ENCODE measurements around the gene UBL7. TPM values are rescaled to one million over a fixed set of nuclear protein-coding genes. Genes with fewer than 3 reads are reported as not detected.

The UBL7 gene
- total RNA-seq, 1 donor from 2014 or later, result 62.6 TPM

GRCh38 chr15:74397239-74398068, 63.5 kb downstream of the UBL7 start:
- Mint-ChIP-seq H3K27ac (ENCODE audit: unreplicated experiment) (no peak overlapping the region), H3K4me3 (ENCODE audit: unreplicated experiment) (no peak overlapping the region), H3K27me3 (ENCODE audit: unreplicated experiment) (peaks cover 7% of the 10 kb centered on the region), H3K36me3 (ENCODE audit: unreplicated experiment) (no peaks in the 10 kb centered on the region), H3K9me3 (ENCODE audit: unreplicated experiment) (peaks cover 5% of the 10 kb centered on the region), H3K4me1 (ENCODE audit: low read depth, unreplicated experiment) (peaks cover 11% of the 10 kb centered on the region)
- DNase-seq, result no peak
- TF ChIP-seq, protein P1, sequence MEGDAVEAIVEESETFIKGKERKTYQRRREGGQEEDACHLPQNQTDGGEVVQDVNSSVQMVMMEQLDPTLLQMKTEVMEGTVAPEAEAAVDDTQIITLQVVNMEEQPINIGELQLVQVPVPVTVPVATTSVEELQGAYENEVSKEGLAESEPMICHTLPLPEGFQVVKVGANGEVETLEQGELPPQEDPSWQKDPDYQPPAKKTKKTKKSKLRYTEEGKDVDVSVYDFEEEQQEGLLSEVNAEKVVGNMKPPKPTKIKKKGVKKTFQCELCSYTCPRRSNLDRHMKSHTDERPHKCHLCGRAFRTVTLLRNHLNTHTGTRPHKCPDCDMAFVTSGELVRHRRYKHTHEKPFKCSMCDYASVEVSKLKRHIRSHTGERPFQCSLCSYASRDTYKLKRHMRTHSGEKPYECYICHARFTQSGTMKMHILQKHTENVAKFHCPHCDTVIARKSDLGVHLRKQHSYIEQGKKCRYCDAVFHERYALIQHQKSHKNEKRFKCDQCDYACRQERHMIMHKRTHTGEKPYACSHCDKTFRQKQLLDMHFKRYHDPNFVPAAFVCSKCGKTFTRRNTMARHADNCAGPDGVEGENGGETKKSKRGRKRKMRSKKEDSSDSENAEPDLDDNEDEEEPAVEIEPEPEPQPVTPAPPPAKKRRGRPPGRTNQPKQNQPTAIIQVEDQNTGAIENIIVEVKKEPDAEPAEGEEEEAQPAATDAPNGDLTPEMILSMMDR (IDR thresholded peaks at IDR 0.05; ENCODE audit: partially characterized antibody, unreplicated experiment), result no peak

GRCh38 chr15:74396445-74397238, 64.3 kb downstream of the UBL7 start:
- Mint-ChIP-seq H3K4me3 (ENCODE audit: unreplicated experiment) (no peak overlapping the region), H3K27me3 (ENCODE audit: unreplicated experiment) (peaks cover 7% of the 10 kb centered on the region), H3K4me1 (ENCODE audit: low read depth, unreplicated experiment) (peaks cover 11% of the 10 kb centered on the region), H3K36me3 (ENCODE audit: unreplicated experiment) (no peaks in the 10 kb centered on the region), H3K27ac (ENCODE audit: unreplicated experiment) (peak overlapping the region; percentile 76), H3K9me3 (ENCODE audit: unreplicated experiment) (peaks cover 5% of the 10 kb centered on the region)
- no peak for DNase-seq
- TF ChIP-seq, protein P1 (IDR thresholded peaks at IDR 0.05; ENCODE audit: partially characterized antibody, unreplicated experiment), result no peak

DNA sequence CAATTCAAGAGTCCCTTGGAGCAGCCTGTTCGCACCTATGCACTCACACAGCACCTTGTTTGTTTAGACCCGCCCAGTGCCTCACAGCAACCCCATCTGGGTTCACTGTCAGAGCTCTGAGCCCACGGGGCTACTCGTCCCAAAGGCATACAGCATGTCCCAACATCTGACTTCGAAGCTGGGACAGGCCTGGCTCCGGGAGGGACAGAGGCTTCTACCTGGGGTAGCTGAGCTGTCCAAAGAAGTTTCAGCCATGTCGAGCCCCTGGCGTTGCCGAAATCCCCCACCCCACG, 64.9 kb downstream of the UBL7 start:
- H3K9me3 Mint-ChIP-seq (ENCODE audit: unreplicated experiment), result peaks cover 5% of the 10 kb centered on the region
- H3K27ac Mint-ChIP-seq (ENCODE audit: unreplicated experiment), result no peak overlapping the region
- peaks cover 11% of the 10 kb centered on the region for H3K4me1 Mint-ChIP-seq (ENCODE audit: low read depth, unreplicated experiment)

More for the DNA sequence above, 64.9 kb downstream of the UBL7 start:
- Mint-ChIP-seq H3K4me3 (ENCODE audit: unreplicated experiment) (no peak overlapping the region), H3K27me3 (ENCODE audit: unreplicated experiment) (peaks cover 7% of the 10 kb centered on the region), H3K36me3 (ENCODE audit: unreplicated experiment) (no peaks in the 10 kb centered on the region)
- no peak for DNase-seq
- TF ChIP-seq, protein P1 (IDR thresholded peaks at IDR 0.05; ENCODE audit: partially characterized antibody, unreplicated experiment), result no peak

Small RNA genes lying within 50 kb of the gene (microRNA-seq; reads per million reads assigned to microRNA genes)
- gene MIR6881 (ENCODE audit: unreplicated experiment), result 1.8 reads per million, percentile 9 among the genes with 10 or more reads in this experiment

Other genes with a start within 250 kb of the UBL7 start
- gene CCDC33, start 224.8 kb downstream of the UBL7 start, total RNA-seq (ENCODE audit: unreplicated experiment), result 0.49 TPM
- not detected for gene CYP11A1, start 93.5 kb downstream of the UBL7 start, total RNA-seq (ENCODE audit: unreplicated experiment)
- 16.2 TPM for gene SEMA7A, start 27.2 kb downstream of the UBL7 start, total RNA-seq (ENCODE audit: unreplicated experiment)
- 154 TPM for gene ARID3B, start 80.1 kb upstream of the UBL7 start, total RNA-seq (ENCODE audit: unreplicated experiment)
- 99.7 TPM for gene CLK3, start 154.7 kb upstream of the UBL7 start, total RNA-seq (ENCODE audit: unreplicated experiment)
- gene EDC3, start 234.9 kb upstream of the UBL7 start, total RNA-seq (ENCODE audit: unreplicated experiment), result 66.0 TPM

All from glutamatergic neuron (in vitro differentiated cells).